Measurements from ENCODE around the gene IGDCC3. TPM values are rescaled to one million over a fixed set of nuclear protein-coding genes. Genes with fewer than 3 reads are reported as not detected.

The IGDCC3 gene
- total RNA-seq = 23.2 TPM

GRCh38 chr15:65377976-65378366 is at the start of gene IGDCC3:
Gene IGDCC3 (minus strand): TSS chr15:65378002. CDS start chr15:65377788, 214 bp downstream.

GRCh38 chr15:65304381-65305149 is 73.2 kb downstream of the IGDCC3 start, which contains the start of gene RNU5B-1:
Gene RNU5B-1 (plus strand): TSS chr15:65304677.

GRCh38 chr15:65286704-65287519 is 90.9 kb downstream of the IGDCC3 start, which contains the start of gene PARP16:
Gene PARP16 (minus strand): TSS chr15:65286883. CDS start chr15:65286426, 457 bp downstream.

Small RNA genes lying within 50 kb of the gene (small RNA-seq; reads per million reads assigned to genes)
- gene RNU5A-1 (ENCODE audit: low replicate concordance) = 460,325 reads per million, percentile 100 among the genes with 10 or more reads in this experiment
- 255,964 reads per million, percentile 100 among the genes with 10 or more reads in this experiment for gene RNU5B-1 (ENCODE audit: low replicate concordance)
- 0.12 reads per million for gene SNORA24B (ENCODE audit: low replicate concordance)

Other genes with a start within 250 kb of the IGDCC3 start
- gene PDCD7, start 244.2 kb downstream of the IGDCC3 start, total RNA-seq = 23.5 TPM
- gene CLPX, start 192.7 kb downstream of the IGDCC3 start, total RNA-seq = 66.7 TPM
- 0.63 TPM for gene CILP, start 166.5 kb downstream of the IGDCC3 start, total RNA-seq
- gene PARP16, start 91.1 kb downstream of the IGDCC3 start, total RNA-seq = 16.6 TPM
- gene RNU5A-1, start 82.0 kb downstream of the IGDCC3 start, total RNA-seq = not detected
- not detected for gene RNU5B-1, start 73.3 kb downstream of the IGDCC3 start, total RNA-seq
- gene IGDCC4, start 44.9 kb upstream of the IGDCC3 start, total RNA-seq = 21.0 TPM
- gene DPP8, start 139.7 kb upstream of the IGDCC3 start, total RNA-seq = 81.1 TPM
- 95.2 TPM for gene HACD3, start 152.5 kb upstream of the IGDCC3 start, total RNA-seq
- 25.7 TPM for gene INTS14, start 233.1 kb upstream of the IGDCC3 start, total RNA-seq
- gene SLC24A1, start 243.9 kb upstream of the IGDCC3 start, total RNA-seq = 1.6 TPM

Measured in parietal lobe (tissue), 2 donors.